A549 (cell line): ENCODE data around the gene TSPYL4. TPM values are rescaled to one million over a fixed set of nuclear protein-coding genes. Genes with fewer than 3 reads are reported as not detected.

Source experiments
- ATAC-seq, 2 experiments: fragments of 200-7000 bp in 1 of 2; fragments of >200 bp in 1 of 2; cut with Nextera tagmentation in 1 of 2; cut with Tn5 transposase in 1 of 2; 3 replicates each; pipeline versions ENCODE4 v1.8.0 to v1.9.1; 2018 to 2020; ENCODE audit warnings: mild to moderate bottlenecking in 1 of 2, moderate library complexity in 1 of 2
- CTCF ChIA-PET: fragments of 300-600 bp; sonication (Branson Sonifier 250); formaldehyde crosslinking; extraction: SDS; loops from one replicate; lab custom pipeline; 2021; ENCODE audit warnings: antibody characterized with exemption, inconsistent platforms; lab: Yijun Ruan, JAX
- POLR2A ChIA-PET: fragments of 350-600 bp; formaldehyde crosslinking; extraction: SDS; loops from one replicate; lab custom pipeline; 2021; ENCODE audit warnings: antibody characterized with exemption, inconsistent platforms; lab: Yijun Ruan, JAX
- DNase-seq, 2 experiments: peaks; one replicate each; pipeline versions ENCODE4 v3.0.0 to v3.0.0-alpha.2; 2011 to 2016; ENCODE audit warnings: low read depth in 1 of 2, low spot score in 1 of 2
- FAIRE-seq: peaks from 2 replicates; lab custom pipeline; 2011; peaks lifted over from hg19 to GRCh38; lab: Jason Lieb, UNC
- H3K27ac ChIP-seq, 2 experiments: fragments of >200 bp; sonication (Bioruptor Twin); formaldehyde crosslinking; 3 replicates each; pipeline ENCODE4 v1.5.1; 2016 to 2017
- H3K4me1 ChIP-seq: fragments of >200 bp; sonication (Bioruptor Twin); formaldehyde crosslinking; 3 replicates; pipeline ENCODE4 v1.6.1; 2016
- H3K4me2 ChIP-seq: fragments of >200 bp; sonication (Bioruptor Twin); formaldehyde crosslinking; 3 replicates; pipeline ENCODE4 v1.6.1; 2016
- H3K4me3 ChIP-seq: fragments of >200 bp; sonication (Bioruptor Twin); formaldehyde crosslinking; 3 replicates; pipeline ENCODE4 v1.5.1; 2016
- H3K9me3 ChIP-seq: fragments of >200 bp; sonication (Bioruptor Twin); formaldehyde crosslinking; 3 replicates; pipeline ENCODE4 v1.6.1; 2016
- BHLHE40 ChIP-seq: IDR thresholded peaks from 2 replicates; pipeline ENCODE4 v1.6.1; 2012; ENCODE audit warnings: low read depth, low read length, inconsistent platforms
- CBX8 ChIP-seq: fragments of 200-600 bp; sonication (generic); IDR thresholded peaks from 2 replicates; pipeline ENCODE4 v1.6.1; 2016
- CEBPB ChIP-seq, 2 experiments: fragments of >200 bp in 1 of 2; sonication (Bioruptor Twin) in 1 of 2; formaldehyde crosslinking in 1 of 2; IDR thresholded peaks; 2 replicates each; pipeline ENCODE4 v1.6.1; 2012 to 2016
- CHD2 ChIP-seq: fragments of 150-350 bp; IDR thresholded peaks from 2 replicates; pipeline ENCODE4 v1.6.1; 2014; ENCODE audit warnings: low read length; ENCODE audit not compliant: partially characterized antibody
- EHF ChIP-seq: fragments of 250-450 bp; sonication (Bioruptor Pico); IDR thresholded peaks from 2 replicates; pipeline ENCODE4 v1.5.0; 2020; ENCODE audit warnings: mild to moderate bottlenecking
- ESRRA ChIP-seq: fragments of 150-350 bp; IDR thresholded peaks from 2 replicates; pipeline ENCODE4 v1.6.1; 2014; ENCODE audit warnings: mild to moderate bottlenecking, low read length, borderline replicate concordance
- FOXS1 ChIP-seq: fragments of 250-450 bp; sonication (Bioruptor Pico); IDR thresholded peaks from 2 replicates; pipeline ENCODE4 v1.5.0; 2020; ENCODE audit warnings: mild to moderate bottlenecking, moderate library complexity
- GATA3 ChIP-seq: IDR thresholded peaks from 2 replicates; pipeline ENCODE4 v1.6.1; 2012; ENCODE audit warnings: borderline replicate concordance
- HEYL ChIP-seq: fragments of 250-450 bp; sonication (Bioruptor Pico); IDR thresholded peaks from 2 replicates; pipeline ENCODE4 v1.8.0; 2021; ENCODE audit warnings: mild to moderate bottlenecking, moderate library complexity
- HOXB13 ChIP-seq: fragments of 250-450 bp; sonication (Bioruptor Pico); IDR thresholded peaks from 2 replicates; pipeline ENCODE4 v1.5.0; 2020; ENCODE audit warnings: low read depth, mild to moderate bottlenecking, moderate library complexity
- HOXB5 ChIP-seq: fragments of 250-450 bp; sonication (Bioruptor Pico); IDR thresholded peaks from 2 replicates; pipeline ENCODE4 v1.5.0; 2020; ENCODE audit warnings: mild to moderate bottlenecking, moderate library complexity
- JUN ChIP-seq, 2 experiments: fragments of >200 bp; sonication (Bioruptor Twin); formaldehyde crosslinking; IDR thresholded peaks; 2 replicates in 1 of 2; 3 replicates in 1 of 2; pipeline ENCODE4 v1.6.1; 2016 to 2017
- KDM1A ChIP-seq: fragments of 200-600 bp; sonication (generic); IDR thresholded peaks from 2 replicates; pipeline ENCODE4 v1.6.1; 2016; ENCODE audit warnings: low read depth, mild to moderate bottlenecking
- MAZ ChIP-seq: fragments of 150-350 bp; IDR thresholded peaks from 2 replicates; pipeline ENCODE4 v1.6.1; 2014; ENCODE audit warnings: antibody characterized with exemption, low read depth, low read length, borderline replicate concordance
- POLR2AphosphoS2 ChIP-seq: conservative IDR thresholded peaks from 2 replicates; pipeline ENCODE4 v1.6.1; 2012; ENCODE audit warnings: low read length, improper control_type of control experiment, inconsistent platforms
- RFX5 ChIP-seq: fragments of 450-650 bp; IDR thresholded peaks from 2 replicates; pipeline ENCODE4 v1.7.1; 2014; ENCODE audit warnings: antibody characterized with exemption, mild to moderate bottlenecking, moderate library complexity
- TP53 ChIP-seq: fragments of 250-450 bp; sonication (Bioruptor Pico); IDR thresholded peaks from 2 replicates; pipeline ENCODE4 v1.5.0; 2021; ENCODE audit warnings: mild to moderate bottlenecking, moderate library complexity
- ZC3H11A ChIP-seq: fragments of 450-650 bp; IDR thresholded peaks from 2 replicates; pipeline ENCODE4 v1.6.1; 2014; ENCODE audit warnings: antibody characterized with exemption, mild to moderate bottlenecking
- ZSCAN20 ChIP-seq: fragments of 250-450 bp; sonication (Bioruptor Pico); IDR thresholded peaks from 2 replicates; pipeline ENCODE4 v1.8.0; 2022; ENCODE audit warnings: mild to moderate bottlenecking, moderate library complexity
- WGBS: methylation state at CpG from one replicate; pipeline ENCODE4 v1.1.6; 2017; ENCODE audit errors: missing lambda C conversion rate; 5-methylcytosine and 5-hydroxymethylcytosine counted together
- polyA plus RNA-seq, 4 experiments: library from polyadenylated mRNA; depleted of rRNA in 3 of 4; stranded (reverse); fragments of >200 nt; fragmentation: RNase III in 1 of 4; extraction: RNeasy Plus Mini Kit Qiagen cat#74134 plus additional on column Dnase treatment in 1 of 4; gene quantifications; 2 replicates in 3 of 4; 3 replicates in 1 of 4; pipeline ENCODE4 v1.2.3, GENCODE V29; 2011 to 2017
- TF ChIP-seq, protein P1 (sequence below): fragments of 150-350 bp; IDR thresholded peaks from 2 replicates; pipeline ENCODE4 v1.6.1; 2014; ENCODE audit warnings: low read depth, mild to moderate bottlenecking, low read length
- TF ChIP-seq, protein P2 (sequence below): fragments of 450-650 bp; IDR thresholded peaks from 2 replicates; pipeline ENCODE4 v1.6.1; 2014; ENCODE audit warnings: antibody characterized with exemption
- TF ChIP-seq, protein P3 (sequence below): IDR thresholded peaks from 2 replicates; pipeline ENCODE4 v1.6.1; 2012; ENCODE audit warnings: low read depth, borderline replicate concordance
- TF ChIP-seq, protein P4 (sequence below): IDR thresholded peaks from 2 replicates; pipeline ENCODE4 v1.6.1; 2012
- TF ChIP-seq, protein P5 (sequence below): fragments of >200 bp; sonication (Bioruptor Twin); formaldehyde crosslinking; IDR thresholded peaks from 3 replicates; pipeline ENCODE4 v1.6.1; 2016
- TF ChIP-seq, protein P6 (sequence below): fragments of >200 bp; sonication (Bioruptor Twin); formaldehyde crosslinking; IDR thresholded peaks from 3 replicates; pipeline ENCODE4 v1.5.1; 2016

TSPYL4 gene
- polyA plus RNA-seq, 2 of the 4 experiments (the other 2 are of a cell fraction), result 3.9 to 5.6 TPM

DNA sequence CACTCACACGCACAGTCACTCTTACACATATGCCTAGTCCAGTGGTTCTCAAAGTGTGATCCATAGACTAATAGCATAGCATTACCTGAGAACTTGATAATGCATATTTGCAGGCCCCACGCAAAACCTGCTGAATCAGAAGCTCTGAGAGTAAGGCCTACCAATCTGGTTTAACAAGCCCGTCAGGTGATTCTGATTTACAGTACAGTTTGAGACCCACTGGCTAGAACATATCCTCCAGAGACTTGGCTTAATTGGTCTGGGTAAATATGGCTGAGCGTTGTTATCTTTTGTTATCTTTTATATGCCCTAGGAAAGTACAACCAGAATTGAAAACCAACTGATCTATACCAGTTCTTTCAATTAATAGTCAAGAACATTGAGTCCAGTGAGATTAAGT is 9.6 kb downstream of the TSPYL4 start:
- ChIA-PET CTCF (no interaction called here), POLR2A (no interaction called here)
- 86% methylated on average over 4 of the region's 4 CpGs for WGBS
- no peaks in the 10 kb centered on the region for H3K9me3 ChIP-seq
- H3K4me1 ChIP-seq, result no peaks in the 10 kb centered on the region
- H3K4me3 ChIP-seq, result no peak overlapping the region
- DNase-seq (no peak), FAIRE-seq (no peak), ATAC-seq (no peak)
- no peak overlapping the region for H3K4me2 ChIP-seq
- TF ChIP-seq CBX8 (no peak), ZC3H11A (no peak), EHF (CRISPR knock-in tag) (no peak), MAZ (no peak), RFX5 (no peak)
- H3K27ac ChIP-seq, result no peak overlapping the region

DNA sequence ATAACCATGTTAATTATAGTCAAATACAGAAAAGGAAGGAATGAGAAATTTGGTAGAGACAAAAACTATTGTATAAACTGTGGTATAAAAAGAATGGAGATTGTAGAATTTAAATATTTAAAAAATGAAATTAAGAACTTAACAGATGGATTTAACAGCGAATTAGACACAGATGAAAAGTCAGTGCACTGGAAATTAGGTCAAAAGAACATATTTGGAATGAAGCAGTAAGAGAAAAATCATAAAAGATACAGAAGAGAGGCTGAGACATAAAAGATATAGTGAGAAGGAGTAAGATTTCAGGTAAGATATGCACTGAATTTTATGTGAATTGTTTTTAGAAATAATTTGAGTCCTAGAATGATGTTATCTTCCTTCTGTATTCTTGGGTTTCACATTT is 14.0 kb downstream of the TSPYL4 start:
- no peak for TF ChIP-seq GATA3
- no peak for TF ChIP-seq CEBPB (IDR thresholded peaks at IDR 0.05)
- TF ChIP-seq, protein P1, sequence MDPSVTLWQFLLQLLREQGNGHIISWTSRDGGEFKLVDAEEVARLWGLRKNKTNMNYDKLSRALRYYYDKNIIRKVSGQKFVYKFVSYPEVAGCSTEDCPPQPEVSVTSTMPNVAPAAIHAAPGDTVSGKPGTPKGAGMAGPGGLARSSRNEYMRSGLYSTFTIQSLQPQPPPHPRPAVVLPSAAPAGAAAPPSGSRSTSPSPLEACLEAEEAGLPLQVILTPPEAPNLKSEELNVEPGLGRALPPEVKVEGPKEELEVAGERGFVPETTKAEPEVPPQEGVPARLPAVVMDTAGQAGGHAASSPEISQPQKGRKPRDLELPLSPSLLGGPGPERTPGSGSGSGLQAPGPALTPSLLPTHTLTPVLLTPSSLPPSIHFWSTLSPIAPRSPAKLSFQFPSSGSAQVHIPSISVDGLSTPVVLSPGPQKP, result no peak
- TF ChIP-seq POLR2AphosphoS2, result no peak
- no peak for TF ChIP-seq ZSCAN20 (CRISPR knock-in tag)
- TF ChIP-seq, protein P2, sequence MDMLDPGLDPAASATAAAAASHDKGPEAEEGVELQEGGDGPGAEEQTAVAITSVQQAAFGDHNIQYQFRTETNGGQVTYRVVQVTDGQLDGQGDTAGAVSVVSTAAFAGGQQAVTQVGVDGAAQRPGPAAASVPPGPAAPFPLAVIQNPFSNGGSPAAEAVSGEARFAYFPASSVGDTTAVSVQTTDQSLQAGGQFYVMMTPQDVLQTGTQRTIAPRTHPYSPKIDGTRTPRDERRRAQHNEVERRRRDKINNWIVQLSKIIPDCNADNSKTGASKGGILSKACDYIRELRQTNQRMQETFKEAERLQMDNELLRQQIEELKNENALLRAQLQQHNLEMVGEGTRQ, result no peak
- TF ChIP-seq FOXS1 (CRISPR knock-in tag), result no peak
- no peak for ATAC-seq
- DNase-seq, result no peak
- Histone ChIP-seq H3K4me2 (no peak overlapping the region), H3K4me3 (no peak overlapping the region), H3K27ac (no peak overlapping the region), H3K9me3 (no peaks in the 10 kb centered on the region), H3K4me1 (no peaks in the 10 kb centered on the region)
- ChIA-PET CTCF (no interaction called here), POLR2A (no interaction called here)
- WGBS, result 96% methylated on average over 1 of the region's 1 CpG
- FAIRE-seq, result no peak

DNA sequence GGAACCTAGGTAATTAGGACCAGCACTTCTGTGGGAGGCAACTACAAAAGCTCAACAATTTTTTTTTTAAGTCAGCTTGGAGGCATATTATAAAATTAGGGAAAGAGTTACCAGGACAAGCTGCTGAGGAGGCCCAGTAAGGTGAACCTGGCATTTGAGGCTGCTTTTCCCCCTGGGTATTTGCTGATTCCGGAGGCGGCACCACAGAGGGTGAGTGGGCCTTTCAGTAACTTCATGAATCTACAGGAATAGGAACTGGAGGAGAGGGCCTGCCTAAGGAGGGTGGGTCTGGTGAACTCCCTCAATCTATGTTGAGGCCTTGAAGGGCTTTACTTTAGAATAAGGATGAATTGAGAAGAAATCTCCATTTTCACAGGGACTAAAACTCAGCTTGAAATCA is 14.6 kb downstream of the TSPYL4 start:
- POLR2A ChIA-PET, result no interaction called here

DNA sequence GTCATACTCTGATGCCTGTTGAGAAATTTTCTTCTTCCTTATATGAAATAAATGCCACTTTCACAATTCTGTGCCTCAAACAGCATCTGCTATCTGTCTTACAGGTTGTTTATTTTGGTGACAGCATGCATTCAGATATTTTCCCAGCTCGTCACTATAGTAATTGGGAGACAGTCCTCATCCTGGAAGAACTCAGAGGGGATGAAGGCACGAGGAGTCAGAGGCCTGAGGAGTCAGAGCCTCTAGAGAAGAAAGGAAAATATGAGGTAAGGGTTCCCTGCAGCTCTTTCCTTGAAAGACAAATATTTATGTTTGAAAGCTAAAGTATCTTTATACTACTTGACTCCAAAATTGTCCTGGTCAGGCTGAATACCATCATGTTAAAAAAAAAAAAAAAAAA is 15.8 kb downstream of the TSPYL4 start:
- CTCF ChIA-PET, result no interaction called here
- ATAC-seq, result no peak
- POLR2A ChIA-PET, result no interaction called here
- H3K4me1 ChIP-seq, result no peaks in the 10 kb centered on the region
- FAIRE-seq, result no peak
- H3K9me3 ChIP-seq, result no peaks in the 10 kb centered on the region
- WGBS, result 83% methylated on average over 2 of the region's 2 CpGs
- no peak overlapping the region for H3K4me3 ChIP-seq
- no peak for DNase-seq
- H3K4me2 ChIP-seq, result no peak overlapping the region
- H3K27ac ChIP-seq, result no peak overlapping the region
- TF ChIP-seq, protein P3, sequence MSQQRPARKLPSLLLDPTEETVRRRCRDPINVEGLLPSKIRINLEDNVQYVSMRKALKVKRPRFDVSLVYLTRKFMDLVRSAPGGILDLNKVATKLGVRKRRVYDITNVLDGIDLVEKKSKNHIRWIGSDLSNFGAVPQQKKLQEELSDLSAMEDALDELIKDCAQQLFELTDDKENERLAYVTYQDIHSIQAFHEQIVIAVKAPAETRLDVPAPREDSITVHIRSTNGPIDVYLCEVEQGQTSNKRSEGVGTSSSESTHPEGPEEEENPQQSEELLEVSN, result no peak
- TF ChIP-seq MAZ (no peak), HEYL (no peak), JUN (IDR thresholded peaks at IDR 0.05) (no peak), EHF (CRISPR knock-in tag) (no peak), HOXB5 (no peak), ESRRA (no peak), BHLHE40 (no peak), TP53 (CRISPR knock-in tag) (no peak), CHD2 (no peak), HOXB13 (CRISPR knock-in tag) (no peak)
- TF ChIP-seq, protein P4, sequence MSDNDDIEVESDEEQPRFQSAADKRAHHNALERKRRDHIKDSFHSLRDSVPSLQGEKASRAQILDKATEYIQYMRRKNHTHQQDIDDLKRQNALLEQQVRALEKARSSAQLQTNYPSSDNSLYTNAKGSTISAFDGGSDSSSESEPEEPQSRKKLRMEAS, result no peak
- TF ChIP-seq, protein P5, sequence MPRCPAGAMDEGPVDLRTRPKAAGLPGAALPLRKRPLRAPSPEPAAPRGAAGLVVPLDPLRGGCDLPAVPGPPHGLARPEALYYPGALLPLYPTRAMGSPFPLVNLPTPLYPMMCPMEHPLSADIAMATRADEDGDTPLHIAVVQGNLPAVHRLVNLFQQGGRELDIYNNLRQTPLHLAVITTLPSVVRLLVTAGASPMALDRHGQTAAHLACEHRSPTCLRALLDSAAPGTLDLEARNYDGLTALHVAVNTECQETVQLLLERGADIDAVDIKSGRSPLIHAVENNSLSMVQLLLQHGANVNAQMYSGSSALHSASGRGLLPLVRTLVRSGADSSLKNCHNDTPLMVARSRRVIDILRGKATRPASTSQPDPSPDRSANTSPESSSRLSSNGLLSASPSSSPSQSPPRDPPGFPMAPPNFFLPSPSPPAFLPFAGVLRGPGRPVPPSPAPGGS, result no peak
- TF ChIP-seq, protein P6, sequence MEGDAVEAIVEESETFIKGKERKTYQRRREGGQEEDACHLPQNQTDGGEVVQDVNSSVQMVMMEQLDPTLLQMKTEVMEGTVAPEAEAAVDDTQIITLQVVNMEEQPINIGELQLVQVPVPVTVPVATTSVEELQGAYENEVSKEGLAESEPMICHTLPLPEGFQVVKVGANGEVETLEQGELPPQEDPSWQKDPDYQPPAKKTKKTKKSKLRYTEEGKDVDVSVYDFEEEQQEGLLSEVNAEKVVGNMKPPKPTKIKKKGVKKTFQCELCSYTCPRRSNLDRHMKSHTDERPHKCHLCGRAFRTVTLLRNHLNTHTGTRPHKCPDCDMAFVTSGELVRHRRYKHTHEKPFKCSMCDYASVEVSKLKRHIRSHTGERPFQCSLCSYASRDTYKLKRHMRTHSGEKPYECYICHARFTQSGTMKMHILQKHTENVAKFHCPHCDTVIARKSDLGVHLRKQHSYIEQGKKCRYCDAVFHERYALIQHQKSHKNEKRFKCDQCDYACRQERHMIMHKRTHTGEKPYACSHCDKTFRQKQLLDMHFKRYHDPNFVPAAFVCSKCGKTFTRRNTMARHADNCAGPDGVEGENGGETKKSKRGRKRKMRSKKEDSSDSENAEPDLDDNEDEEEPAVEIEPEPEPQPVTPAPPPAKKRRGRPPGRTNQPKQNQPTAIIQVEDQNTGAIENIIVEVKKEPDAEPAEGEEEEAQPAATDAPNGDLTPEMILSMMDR, result no peak

More for the DNA sequence above, 14.6 kb downstream of the TSPYL4 start:
- 91% methylated on average over 2 of the region's 2 CpGs for WGBS
- Histone ChIP-seq H3K27ac (no peak overlapping the region), H3K4me1 (no peaks in the 10 kb centered on the region), H3K4me3 (no peak overlapping the region), H3K9me3 (no peaks in the 10 kb centered on the region), H3K4me2 (no peak overlapping the region)
- FAIRE-seq (no peak), ATAC-seq (no peak), DNase-seq (no peak)
- CTCF ChIA-PET, result no interaction called here
- TF ChIP-seq KDM1A, result no peak
- TF ChIP-seq, protein P1, result no peak
